ENCODE measurements around the gene PRSS53. TPM values are rescaled to one million over a fixed set of nuclear protein-coding genes. Genes with fewer than 3 reads are reported as not detected.

The PRSS53 gene
- total RNA-seq, 1 experiment from 2014 or later = 2.8 TPM

DNA sequence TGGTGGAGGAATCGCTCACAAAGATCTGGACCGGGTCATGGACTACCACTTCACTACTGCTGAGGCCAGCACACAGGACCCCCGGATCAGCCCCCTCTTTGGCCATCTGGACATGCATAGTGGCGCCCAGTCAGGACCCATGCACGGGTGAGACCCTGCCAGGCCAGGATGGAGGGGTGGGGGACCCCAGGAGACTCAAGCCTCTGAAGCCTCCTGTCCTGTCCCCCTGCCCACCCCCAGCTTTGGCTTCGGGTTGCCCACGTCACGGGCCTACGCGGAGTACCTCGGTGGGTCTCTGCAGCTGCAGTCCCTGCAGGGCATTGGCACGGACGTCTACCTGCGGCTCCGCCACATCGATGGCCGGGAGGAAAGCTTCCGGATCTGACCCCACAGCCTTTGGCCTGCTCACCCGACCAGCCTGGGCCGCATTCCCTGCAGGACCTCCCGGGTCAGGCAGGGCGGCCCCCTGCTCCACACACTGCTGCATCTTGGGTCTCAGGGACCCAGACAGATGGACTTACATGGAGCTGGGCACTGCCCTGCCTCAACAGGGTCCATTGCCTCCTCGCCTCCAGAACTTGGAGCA, 23.2 kb upstream of the PRSS53 start:
- Mint-ChIP-seq H3K27ac (no peak overlapping the region), H3K27me3 (ENCODE audit: low read depth) (no peaks in the 10 kb centered on the region; the same call in 1 of the 2 replicates), H3K4me3 (no peak overlapping the region), H3K36me3 (ENCODE audit: insufficient read depth in 1 of 3, low read depth in 3 of 3) (peaks cover 19 to 41% (median 33%) of the 10 kb centered on the region in 3 experiments), H3K4me1 (peaks cover 9 to 12% of the 10 kb centered on the region in 2 experiments), H3K9me3 (no peaks in the 10 kb centered on the region)
- Histone ChIP-seq H3K9me3 (ENCODE audit: control insufficient read depth, low read depth, low read length) (no peaks in the 10 kb centered on the region), H2AFZ (ENCODE audit: low read length) (no peak overlapping the region), H3K27ac (ENCODE audit: insufficient read length, low read depth, low read length) (no peak overlapping the region), H4K5ac (ENCODE audit: insufficient read length, low read depth, low read length) (no peak overlapping the region), H3K23me2 (ENCODE audit: insufficient read length, low read depth, low read length, poor library complexity, severe bottlenecking) (peaks cover 8% of the 10 kb centered on the region), H4K91ac (ENCODE audit: insufficient read length, low read depth, low read length) (no peak overlapping the region), H2AK5ac (ENCODE audit: insufficient read length, low read length) (no peak overlapping the region), H3K18ac (ENCODE audit: insufficient read length, low read depth, low read length) (no peak overlapping the region), H3K14ac (ENCODE audit: insufficient read depth, low read length) (no peak overlapping the region), H3K4ac (ENCODE audit: low read depth, low read length) (no peak overlapping the region), H3K4me1 (ENCODE audit: insufficient read depth, low read length) (no peaks in the 10 kb centered on the region), H3K79me2 (ENCODE audit: insufficient read depth, low read length) (peaks cover 1% of the 10 kb centered on the region; the same call in 1 of the 2 replicates), H3K56ac (ENCODE audit: insufficient read length, low read depth, low read length) (no peak overlapping the region), H2BK5ac (ENCODE audit: insufficient read length, low read length) (no peak overlapping the region), H4K8ac (replicated peaks; ENCODE audit: insufficient read length, low read depth, low read length) (no peak overlapping the region), H2BK120ac (ENCODE audit: low read depth, low read length, poor library complexity, severe bottlenecking) (no peak overlapping the region), H2BK15ac (ENCODE audit: low read depth, low read length) (no peak overlapping the region), H3T11ph (ENCODE audit: low read length) (no peak overlapping the region), H3K9ac (ENCODE audit: extremely low read depth, insufficient read length, low read length) (no peak overlapping the region), H2BK12ac (ENCODE audit: insufficient read length, low read depth, low read length) (no peak overlapping the region), H3K4me2 (ENCODE audit: insufficient read depth, insufficient read length, low read length) (no peak overlapping the region), H3K27me3 (ENCODE audit: insufficient read depth, low read length) (no peaks in the 10 kb centered on the region; the same call in 1 of the 2 replicates), H2BK20ac (ENCODE audit: low read depth, low read length, poor library complexity, severe bottlenecking) (no peak overlapping the region), H3K23ac (ENCODE audit: insufficient read length, low read depth, low read length) (no peak overlapping the region), H3K79me1 (ENCODE audit: insufficient read depth, low read depth, low read length, poor library complexity, severe bottlenecking) (no peaks in the 10 kb centered on the region), H4K20me1 (ENCODE audit: control insufficient read depth, insufficient read depth, insufficient read length) (no peaks in the 10 kb centered on the region)
- TF ChIP-seq, protein P1, sequence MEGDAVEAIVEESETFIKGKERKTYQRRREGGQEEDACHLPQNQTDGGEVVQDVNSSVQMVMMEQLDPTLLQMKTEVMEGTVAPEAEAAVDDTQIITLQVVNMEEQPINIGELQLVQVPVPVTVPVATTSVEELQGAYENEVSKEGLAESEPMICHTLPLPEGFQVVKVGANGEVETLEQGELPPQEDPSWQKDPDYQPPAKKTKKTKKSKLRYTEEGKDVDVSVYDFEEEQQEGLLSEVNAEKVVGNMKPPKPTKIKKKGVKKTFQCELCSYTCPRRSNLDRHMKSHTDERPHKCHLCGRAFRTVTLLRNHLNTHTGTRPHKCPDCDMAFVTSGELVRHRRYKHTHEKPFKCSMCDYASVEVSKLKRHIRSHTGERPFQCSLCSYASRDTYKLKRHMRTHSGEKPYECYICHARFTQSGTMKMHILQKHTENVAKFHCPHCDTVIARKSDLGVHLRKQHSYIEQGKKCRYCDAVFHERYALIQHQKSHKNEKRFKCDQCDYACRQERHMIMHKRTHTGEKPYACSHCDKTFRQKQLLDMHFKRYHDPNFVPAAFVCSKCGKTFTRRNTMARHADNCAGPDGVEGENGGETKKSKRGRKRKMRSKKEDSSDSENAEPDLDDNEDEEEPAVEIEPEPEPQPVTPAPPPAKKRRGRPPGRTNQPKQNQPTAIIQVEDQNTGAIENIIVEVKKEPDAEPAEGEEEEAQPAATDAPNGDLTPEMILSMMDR (conservative IDR thresholded peaks at IDR 0.05) = no peak
- no peak for DNase-seq
- no CpG with 5 or more reads among the region's 23 CpGs for WGBS (ENCODE audit: extremely low coverage, insufficient read length, low lambda C conversion rate)

Measured in H9 (cell line).